Measurements from ENCODE around the gene TSC2.
"Not testable (repeated sequence)": the region's sequence is repeated elsewhere in the genome, so short reads cannot be mapped to it uniquely, and the experiment has no call there.

Gene TSC2

DNA sequence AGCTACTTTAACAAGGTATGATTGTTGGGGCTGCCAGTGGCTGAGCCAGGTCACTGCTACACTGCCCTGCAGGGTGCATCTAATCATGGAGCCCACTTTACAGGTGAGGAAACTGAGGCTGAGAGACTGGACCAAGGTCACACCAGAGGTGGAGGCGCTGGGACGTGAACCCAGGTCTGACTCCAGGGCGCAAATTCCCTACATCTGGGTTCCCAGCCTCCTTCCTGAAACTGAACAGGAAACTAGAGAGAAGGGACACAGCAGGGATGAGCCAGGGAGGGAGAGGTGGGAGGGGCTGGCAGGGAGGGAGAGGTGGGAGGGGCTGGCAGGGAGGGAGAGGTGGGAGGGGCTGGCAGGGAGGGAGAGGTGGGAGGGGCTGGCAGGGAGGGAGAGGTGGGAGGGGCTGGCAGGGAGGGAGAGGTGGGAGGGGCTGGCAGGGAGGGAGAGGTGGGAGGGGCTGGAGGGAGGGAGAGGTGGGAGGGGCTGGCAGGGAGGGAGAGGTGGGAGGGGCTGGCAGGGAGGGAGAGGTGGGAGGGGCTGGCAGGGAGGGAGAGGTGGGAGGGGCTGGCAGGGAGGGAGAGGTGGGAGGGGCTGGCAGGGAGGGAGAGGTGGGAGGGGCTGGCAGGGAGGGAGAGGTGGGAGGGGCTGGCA is 80.0 kb downstream of the TSC2 start:
- peak; percentile 50 for DNase-seq
- peaks cover 31% of the 10 kb centered on the region for H3K4me1 ChIP-seq
- not testable (repeated sequence) for H3K27me3 ChIP-seq; H3K36me3 ChIP-seq; H3K4me3 ChIP-seq (ENCODE audit: low read depth, low read length); H3K9me3 ChIP-seq

DNA sequence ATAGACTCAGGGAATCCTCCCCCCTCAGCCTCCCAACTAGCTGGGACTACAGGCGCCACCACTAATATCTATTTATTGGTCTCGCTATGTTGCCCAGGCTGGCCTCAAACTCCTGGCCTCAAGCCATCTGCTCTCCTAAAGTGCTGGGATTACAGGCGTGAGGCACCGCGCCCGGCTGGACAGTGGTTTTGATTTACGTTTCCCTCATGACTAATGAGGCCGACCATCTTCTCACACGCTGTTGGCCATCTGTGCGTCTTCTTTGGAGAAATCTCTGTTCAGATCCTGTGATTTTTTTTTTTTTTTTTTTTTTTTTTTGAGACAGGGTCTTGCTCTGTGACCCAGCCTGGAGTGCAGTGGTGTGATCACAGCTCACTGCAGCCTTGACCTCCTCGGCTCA is 81.5 kb downstream of the TSC2 start:
- not testable (repeated sequence) for H3K9me3 ChIP-seq; H3K27me3 ChIP-seq; H3K36me3 ChIP-seq; H3K4me3 ChIP-seq (ENCODE audit: low read depth, low read length); DNase-seq
- H3K4me1 ChIP-seq = peaks cover 23% of the 10 kb centered on the region

DNA sequence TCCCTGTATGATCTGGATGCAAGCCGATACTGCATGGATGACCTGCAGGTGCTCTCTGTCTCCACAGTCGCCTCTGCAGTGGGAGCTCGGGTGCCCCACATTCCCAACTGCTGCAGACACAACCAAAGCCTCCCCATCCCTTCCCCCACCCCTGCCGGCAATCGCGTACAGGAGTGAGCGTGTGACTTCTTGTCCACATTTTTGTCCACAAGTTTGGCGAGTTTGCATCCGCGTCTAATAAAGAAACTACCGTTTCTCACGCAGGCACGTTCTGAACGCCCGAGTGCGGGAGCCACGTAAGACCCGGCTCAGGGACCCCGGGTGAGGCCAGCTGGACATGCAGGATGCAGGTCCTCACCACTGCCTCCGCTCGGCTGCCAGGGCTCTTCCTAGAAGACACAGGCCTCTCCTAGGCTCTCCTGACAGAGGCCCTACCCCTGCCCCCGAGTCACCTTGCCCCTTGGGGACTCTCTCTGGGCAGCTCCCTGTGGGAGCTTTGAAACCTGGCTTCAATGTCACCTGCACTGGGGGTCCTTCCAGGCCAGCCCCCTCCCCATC is 82.2 kb downstream of the TSC2 start:
- not testable (repeated sequence) for DNase-seq; H3K27me3 ChIP-seq; H3K4me3 ChIP-seq (ENCODE audit: low read depth, low read length); H3K36me3 ChIP-seq; H3K9me3 ChIP-seq
- H3K4me1 ChIP-seq = peaks cover 22% of the 10 kb centered on the region

DNA sequence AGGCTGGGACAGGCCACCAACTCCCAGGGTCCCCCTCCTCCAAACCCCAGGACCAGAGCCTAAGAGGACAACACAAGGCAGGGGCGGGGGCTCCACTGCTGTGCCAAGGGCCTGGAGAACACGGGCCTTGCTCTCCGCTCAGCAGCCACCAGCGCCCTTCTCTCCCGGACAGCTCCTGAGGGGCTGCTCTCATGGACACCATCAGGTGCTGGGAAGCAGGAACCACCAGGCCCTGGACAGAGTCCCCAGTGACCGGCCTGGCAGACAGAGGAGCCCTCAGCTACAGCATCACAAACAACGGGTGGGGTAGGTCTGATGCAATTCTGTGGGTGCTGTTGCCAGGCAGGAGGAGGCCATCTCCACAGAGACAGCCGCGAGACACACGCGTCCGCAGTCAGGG is 86.0 kb downstream of the TSC2 start:
- DNase-seq; H3K4me1 ChIP-seq; H3K9me3 ChIP-seq; H3K27me3 ChIP-seq; H3K36me3 ChIP-seq; H3K4me3 ChIP-seq (ENCODE audit: low read depth, low read length): not testable (repeated sequence)

DNA sequence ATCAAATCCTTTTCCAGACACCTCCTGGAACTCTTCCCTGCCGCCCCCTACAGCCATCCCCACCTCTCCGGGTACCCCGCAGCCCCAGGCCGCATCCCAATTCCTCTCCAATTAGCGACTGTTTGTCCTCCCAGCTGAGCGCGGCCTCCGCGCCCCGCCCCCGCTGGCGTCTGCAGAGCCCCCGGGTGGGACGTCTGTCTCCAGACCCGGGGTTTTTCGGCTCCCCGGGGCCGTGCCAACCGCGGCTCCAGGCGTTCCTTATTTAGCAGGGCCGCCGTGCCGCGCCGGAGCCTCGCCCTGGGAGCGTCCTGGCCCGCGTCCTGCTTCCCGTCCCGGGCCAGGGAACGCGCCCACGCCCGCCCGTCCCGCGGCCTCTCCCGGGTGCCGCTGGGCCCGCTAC is 87.3 kb downstream of the TSC2 start:
- H3K27me3 ChIP-seq, DNase-seq, H3K36me3 ChIP-seq, H3K9me3 ChIP-seq, H3K4me1 ChIP-seq: not testable (repeated sequence)
- peak overlapping the region; percentile 60 for H3K4me3 ChIP-seq (ENCODE audit: low read depth, low read length)

DNA sequence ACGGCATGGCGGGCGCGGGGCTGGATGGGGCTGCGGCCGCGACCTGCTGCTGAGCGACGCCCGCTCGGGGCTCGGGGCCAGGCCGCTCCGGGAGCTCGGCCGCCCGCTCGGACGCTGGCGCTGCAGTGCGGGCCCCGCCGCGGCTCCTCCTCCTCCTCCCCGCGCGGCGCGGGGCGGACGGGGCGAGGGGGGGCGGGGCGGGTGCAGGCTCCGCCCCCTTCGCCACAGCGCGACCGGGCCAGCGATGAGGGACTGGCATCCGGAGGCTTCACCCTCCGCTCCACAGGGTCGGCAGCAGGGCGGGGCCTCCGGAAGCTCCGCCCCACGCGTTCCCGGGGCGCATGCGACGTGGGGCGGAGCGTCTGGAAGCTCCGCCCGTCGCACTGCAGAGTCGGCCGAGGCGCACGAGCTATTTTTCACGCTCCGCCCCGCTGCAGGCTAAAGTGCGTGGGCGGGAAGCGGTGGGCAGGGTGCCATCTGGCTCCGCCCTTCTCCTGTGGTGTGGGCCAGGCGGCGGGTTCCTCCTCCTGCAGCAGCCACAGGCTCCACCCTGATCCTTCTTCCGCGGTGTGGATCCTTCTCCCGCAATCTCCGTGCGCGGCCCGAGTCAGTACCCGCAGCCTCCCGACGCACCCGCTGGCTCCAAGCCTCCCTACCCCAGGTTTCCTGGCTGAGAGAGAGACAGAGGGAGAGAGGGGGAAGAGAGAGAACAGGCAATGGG is 88.1 kb downstream of the TSC2 start, which contains the start of gene PKD1:
Gene PKD1, minus strand, starts transcription at position 129 of the 721 bp plus-strand sequence. CDS start 209 bp downstream, outside the sequence.
- H3K4me3 ChIP-seq (ENCODE audit: low read depth, low read length) = peak within 1 kb of the TSS; percentile 60
- H3K36me3 ChIP-seq, H3K27me3 ChIP-seq, H3K9me3 ChIP-seq, H3K4me1 ChIP-seq: not testable (repeated sequence)
- DNase-seq = peak; percentile 99

Measured in BE2C (cell line).